NT2/D1 (cell line): ENCODE measurements around the gene ANXA11.

Source experiments
- DNase-seq: peaks from one replicate; pipeline ENCODE4 v3.0.0-alpha.2; 2011; ENCODE audit warnings: low read depth, low spot score
- H3K27me3 ChIP-seq: 2 replicates; pipeline ENCODE4 v1.6.0; 2011; ENCODE audit warnings: mild to moderate bottlenecking; ENCODE audit not compliant: insufficient read length, insufficient read depth
- H3K36me3 ChIP-seq: 2 replicates; pipeline ENCODE4 v1.6.1; 2011; ENCODE audit warnings: mild to moderate bottlenecking, low read length, mixed read lengths; ENCODE audit not compliant: insufficient read depth, insufficient read length
- H3K4me1 ChIP-seq: 2 replicates; pipeline ENCODE4 v1.5.1; 2011; ENCODE audit not compliant: insufficient read depth, insufficient read length
- H3K4me3 ChIP-seq: 2 replicates; pipeline ENCODE4 v1.5.1; 2011; ENCODE audit warnings: low read depth; ENCODE audit not compliant: insufficient read length
- H3K9ac ChIP-seq: 2 replicates; pipeline ENCODE4 v1.6.0; 2011; ENCODE audit warnings: low read depth; ENCODE audit not compliant: insufficient read length
- H3K9me3 ChIP-seq: 2 replicates; pipeline ENCODE4 v1.5.1; 2011; ENCODE audit warnings: mild to moderate bottlenecking, low read length; ENCODE audit not compliant: insufficient read depth
- SUZ12 ChIP-seq: IDR thresholded peaks from 2 replicates; pipeline ENCODE4 v1.6.1; 2011; ENCODE audit not compliant: insufficient read length, insufficient read depth; ENCODE audit errors: extremely low read depth
- YY1 ChIP-seq: IDR thresholded peaks from 2 replicates; pipeline ENCODE4 v1.6.1; 2011; ENCODE audit not compliant: insufficient read length, insufficient read depth
- ZNF274 ChIP-seq: IDR thresholded peaks from 2 replicates; pipeline ENCODE4 v1.6.1; 2011; ENCODE audit warnings: mild to moderate bottlenecking, low read depth, low read length

Gene ANXA11

DNA sequence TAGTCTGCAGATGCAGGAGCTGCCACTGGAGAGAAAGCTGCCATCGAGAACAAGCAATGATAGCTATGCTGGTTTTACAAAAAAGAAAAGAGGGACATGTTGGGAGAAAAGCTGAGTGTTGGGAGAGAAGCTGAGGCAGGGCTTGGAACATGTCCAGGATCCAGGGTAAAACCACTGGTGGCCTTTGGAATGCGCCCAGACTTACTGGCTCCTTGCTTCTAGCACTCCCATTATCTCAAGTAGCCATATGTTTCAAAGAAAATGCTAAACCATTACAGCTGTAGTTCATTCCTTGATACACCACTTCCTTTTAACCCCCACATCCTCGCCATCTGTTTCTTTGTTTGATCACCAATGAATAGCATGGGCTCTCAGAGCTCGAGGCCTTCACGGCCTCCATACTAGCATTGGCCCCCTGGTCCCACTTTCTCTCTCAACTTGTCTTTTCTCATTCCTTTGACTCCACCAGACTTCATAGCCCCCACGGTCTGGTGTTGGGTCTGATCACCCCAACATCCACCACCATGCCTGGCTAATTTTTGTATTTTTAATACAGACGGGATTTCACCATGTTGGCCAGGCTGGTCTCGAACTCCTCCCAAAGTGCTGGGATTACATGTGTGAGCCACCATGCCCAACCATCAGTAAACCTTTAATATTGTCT is 96.6 kb downstream of the ANXA11 start:
- no peak overlapping the region for H3K4me3 ChIP-seq
- H3K9me3 ChIP-seq, result peaks cover 17% of the 10 kb centered on the region; the same call in 1 of the 2 replicates
- no peak overlapping the region for H3K9ac ChIP-seq
- no peak for DNase-seq
- TF ChIP-seq YY1 (no peak), ZNF274 (no peak), SUZ12 (no peak)
- no peaks in the 10 kb centered on the region for H3K27me3 ChIP-seq
- H3K4me1 ChIP-seq, result no peaks in the 10 kb centered on the region
- H3K36me3 ChIP-seq, result no peaks in the 10 kb centered on the region

DNA sequence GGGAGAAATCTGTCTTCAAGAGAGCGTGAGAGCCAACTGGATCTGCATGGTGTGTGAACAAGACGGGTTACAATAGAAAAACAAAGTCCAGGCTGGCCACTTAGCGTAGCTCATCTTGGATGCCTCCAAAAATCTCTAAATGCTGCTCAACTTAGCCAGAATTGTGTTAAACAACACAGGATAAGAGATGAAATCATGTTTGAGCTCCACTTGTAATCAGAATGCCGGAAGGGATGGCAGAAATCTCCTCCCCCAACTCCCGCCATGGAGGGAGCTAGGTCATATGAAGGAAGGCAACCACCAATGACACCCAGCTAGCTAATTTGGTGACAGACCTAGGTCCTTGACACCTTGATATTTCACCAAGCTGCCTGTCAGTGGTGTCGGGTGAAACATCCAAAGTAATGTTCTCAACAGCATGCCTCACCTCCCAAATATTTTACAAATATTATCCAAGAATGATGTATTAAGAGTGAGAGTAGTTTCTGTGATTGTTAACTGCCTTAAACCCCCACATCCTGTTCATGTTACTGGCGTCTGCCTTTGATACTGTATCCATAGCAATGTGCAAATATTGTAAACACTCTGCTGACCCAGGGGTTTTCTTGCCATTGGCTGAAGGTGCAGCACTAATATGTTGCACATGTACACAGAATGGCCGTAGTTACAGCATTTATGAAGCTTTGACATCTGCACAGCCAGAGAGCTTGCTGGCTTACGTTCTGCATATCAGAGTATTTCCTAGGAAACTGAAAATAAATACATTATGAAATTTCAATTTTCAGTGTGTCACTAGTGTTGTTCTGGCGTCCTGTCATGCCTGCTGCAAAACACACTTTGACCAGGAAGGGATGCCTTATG is 101.0 kb downstream of the ANXA11 start:
- no peak overlapping the region for H3K9ac ChIP-seq
- H3K4me1 ChIP-seq, result peaks cover 3% of the 10 kb centered on the region
- H3K36me3 ChIP-seq, result no peaks in the 10 kb centered on the region
- DNase-seq, result no peak
- no peaks in the 10 kb centered on the region for H3K27me3 ChIP-seq
- H3K4me3 ChIP-seq, result no peak overlapping the region
- TF ChIP-seq SUZ12 (no peak), YY1 (no peak), ZNF274 (no peak)
- H3K9me3 ChIP-seq, result peaks cover 14% of the 10 kb centered on the region; the same call in 1 of the 2 replicates
